NCI-H2081 (cell line): Measurements from ENCODE around the gene TRMT61B.
A peak's percentile ranks its signal among the peaks of the same experiment; 100 is the strongest.

ENCODE experiments used
- DNase-seq, 2 experiments: peaks; one replicate each; lab custom pipeline; 2025; lab: John Stamatoyannopoulos, UW

Gene TRMT61B

DNA sequence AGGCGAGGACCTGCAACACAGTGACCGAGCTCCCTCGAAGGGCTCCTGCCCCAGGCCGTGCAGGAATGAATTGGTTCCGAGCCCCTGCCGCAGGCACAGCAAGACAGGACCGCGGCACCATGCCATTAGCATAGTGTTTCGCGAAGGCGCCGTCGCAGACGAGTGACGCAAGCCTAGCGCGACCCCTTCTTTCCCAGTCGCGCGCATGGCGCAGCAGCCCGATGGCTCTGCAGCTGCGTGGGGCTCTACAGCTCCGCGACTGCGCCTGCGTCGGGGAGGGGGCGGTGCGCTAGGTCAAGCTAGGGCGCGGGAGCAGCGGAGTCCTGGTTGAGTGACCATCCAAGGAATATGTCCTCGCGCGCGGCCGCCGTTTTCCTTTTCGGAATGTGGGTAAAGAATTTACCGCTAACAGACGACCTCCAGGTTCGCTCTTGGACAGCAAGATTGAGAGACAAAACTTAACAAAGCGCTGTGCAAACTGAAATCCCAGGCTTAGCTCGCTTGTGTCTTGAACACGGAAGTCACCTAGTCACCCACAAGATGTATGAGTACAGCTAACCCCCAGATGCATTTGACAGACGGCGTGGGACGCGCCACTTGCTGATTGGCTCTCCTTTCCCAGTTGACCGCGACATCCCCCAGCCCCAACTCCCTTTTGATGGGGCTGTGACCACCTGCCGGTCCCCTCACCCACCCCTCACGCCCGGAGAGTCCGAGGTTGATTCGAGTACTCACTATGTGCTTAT is at the start of gene TRMT61B:
TRMT61B (minus strand) TSS at position 164 of the 746 bp plus-strand sequence; CDS start at position 132, 32 bp downstream.
- peak; percentile 94 to 97 for DNase-seq

DNA sequence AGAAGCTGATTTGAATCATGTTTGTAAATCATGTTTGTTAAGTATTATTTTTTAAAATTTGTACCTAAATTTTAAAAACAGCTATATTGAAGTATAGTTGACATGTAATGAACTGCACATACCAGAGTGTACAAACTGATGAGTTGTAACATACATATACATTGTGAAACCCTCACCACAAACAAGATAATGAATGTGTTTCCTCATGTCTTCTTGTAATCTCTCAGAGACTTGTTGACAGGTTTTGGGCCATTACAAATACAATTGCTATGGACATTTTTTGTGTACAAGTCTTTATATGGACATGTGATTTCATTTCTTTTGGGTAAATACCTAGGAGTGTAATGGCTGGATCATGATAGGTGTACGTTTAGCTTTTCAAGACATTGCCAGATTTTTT is 45.8 kb upstream of the TRMT61B start:
- DNase-seq: no peak

DNA sequence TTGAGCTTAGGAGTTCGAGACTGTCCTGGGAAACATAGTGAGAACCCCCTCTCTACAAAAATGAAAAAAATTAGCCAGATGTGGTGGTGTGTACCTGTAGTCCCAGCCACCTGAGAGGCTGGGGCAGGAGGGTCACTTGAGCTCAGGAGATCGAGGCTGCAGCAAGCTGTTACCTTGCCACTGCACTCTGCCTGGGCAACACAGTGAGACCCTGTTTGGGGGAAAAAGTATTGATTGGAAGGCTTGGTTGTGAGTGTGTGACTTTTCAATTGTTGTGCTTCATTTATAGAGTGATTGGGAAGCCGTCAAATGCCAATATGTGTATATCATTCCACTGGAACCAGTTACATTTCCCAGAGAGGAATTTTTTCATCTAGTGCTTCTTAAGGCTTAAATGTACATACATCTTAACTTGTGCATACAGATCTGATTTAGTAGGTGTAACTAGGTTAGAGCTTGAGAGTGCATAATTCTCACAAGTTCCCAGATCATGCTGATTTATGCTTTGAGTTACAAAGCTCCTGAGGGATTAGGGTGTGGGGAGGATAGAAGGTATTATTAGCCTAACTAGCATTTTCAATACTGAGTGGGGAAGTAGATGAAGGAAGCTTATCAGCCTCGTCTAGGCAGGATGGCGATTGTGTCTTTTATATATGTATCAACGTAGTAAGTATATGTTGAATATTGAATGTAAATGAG is 39.7 kb upstream of the TRMT61B start:
- no peak for DNase-seq

DNA sequence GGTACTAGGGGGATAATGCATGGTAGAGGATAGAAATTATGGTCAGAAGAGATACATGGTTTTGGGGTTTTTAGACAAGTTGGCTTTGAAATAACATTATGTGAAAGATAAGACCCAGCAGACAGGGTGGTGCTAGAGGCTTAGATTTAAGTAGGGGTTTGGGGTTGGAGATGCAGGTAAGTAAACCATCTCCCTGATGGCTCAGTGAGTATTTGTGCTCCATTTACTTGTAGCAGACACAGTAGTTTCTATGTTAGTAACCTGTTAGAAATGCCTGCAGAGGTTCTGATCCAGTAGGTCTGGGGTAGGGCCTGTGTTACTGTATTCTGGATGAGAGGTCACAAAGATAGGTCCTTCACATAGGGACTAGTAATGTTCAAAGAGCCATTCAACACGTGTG is 38.1 kb upstream of the TRMT61B start:
- no peak for DNase-seq

DNA sequence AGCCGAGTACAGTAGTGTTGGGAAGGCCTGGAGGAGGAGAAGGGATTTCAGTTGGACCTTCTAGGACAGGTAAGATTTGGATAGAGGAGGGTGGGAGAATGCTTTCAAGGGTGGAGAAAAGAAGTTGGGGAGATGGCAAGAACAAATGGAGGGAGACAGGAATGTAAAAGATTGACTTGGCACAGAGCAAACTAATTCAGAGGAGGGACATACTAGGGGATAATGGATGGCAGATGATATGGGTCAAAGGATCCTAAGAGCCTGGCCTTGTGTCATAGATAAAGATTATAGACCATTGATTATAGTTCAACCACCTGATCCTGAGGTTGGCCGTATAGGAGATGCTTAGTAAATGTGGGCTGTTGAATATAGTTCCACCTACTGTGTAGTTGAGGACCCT is 36.7 kb upstream of the TRMT61B start:
- no peak for DNase-seq

DNA sequence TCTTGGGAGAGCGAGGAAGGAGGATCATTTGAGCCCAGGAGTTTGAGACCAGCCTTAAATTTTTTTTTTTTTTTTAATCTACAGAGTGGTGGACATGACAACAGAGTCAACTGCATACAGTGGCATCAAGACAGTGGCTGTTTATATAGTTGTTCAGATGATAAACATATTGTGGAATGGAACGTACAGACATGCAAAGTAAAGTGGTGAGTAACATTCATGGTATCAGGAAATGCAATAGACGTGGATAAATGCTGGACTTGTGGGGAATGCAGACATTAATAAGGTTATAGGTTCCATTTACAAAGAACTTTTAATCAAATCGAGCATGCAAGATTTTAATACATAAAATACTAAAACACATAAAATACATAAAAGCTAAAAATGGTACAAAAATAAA is 36.3 kb upstream of the TRMT61B start:
- no peak for DNase-seq

DNA sequence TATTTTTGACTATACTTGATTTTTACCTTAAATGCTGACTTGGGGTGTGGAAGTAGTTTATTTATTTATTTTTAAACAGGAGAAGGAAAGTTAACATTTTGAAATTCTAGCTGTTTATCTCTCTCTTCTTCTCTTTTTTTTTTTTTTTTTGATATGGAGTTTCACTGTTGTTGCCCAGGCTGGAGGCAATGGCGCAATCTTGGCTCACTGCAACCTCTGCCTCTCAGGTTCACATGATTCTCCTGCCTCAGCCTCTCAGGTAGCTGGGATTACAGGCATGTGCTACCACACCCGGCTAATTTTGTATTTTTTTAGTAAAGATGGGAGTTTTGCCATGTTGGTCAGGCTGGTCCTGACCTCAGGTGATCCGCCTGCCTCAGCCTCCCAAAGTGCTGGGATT is 35.4 kb upstream of the TRMT61B start:
- DNase-seq: no peak

DNA sequence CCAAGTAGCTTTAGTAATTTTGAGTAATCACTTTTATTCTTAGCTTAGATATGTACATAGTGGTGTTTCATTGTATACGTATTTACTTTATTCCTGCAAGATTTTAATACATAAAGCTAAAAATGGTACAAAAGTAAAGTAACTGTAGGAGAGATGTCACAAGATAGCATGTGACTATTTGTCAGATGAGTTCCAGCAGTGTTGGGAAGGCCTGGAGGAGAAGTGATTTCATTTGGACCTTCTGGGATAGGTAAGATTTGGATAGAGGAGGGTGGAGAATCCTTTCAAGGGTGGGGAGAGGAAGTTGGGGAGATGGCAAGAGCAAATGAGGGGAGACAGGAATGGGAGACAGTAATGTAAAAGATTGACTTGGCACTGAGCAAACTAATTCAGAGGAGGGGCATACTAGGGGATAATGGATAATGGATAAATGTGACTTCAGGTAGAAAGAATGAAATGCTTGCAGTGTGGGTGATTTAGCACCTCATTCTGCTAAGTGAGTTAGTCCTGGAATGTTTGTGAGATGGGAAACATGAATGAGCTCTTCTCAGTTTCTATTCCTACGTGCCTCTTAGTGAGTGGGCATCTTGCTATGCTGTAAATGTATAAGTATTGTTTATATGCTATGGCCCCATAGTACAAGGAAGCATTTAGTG is 34.8 kb upstream of the TRMT61B start:
- no peak for DNase-seq

DNA sequence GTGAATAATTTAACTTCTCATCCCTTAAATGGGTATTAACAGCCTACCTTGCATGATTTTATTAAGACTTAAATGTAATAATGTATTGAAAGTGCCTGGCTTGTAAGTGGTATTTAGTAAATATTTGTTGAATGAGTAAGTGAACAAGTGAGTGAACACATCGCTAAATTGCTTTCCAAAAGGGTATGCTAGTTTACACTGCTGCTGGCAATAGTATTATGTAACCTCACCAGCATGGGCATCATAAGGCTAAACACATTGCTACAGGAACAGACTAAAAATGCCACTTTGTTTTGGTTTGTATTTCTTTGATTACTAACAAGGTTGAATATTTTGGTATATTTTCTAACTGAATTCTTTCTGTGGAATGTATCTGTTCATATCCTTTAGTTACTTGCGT is 34.2 kb upstream of the TRMT61B start:
- no peak for DNase-seq

DNA sequence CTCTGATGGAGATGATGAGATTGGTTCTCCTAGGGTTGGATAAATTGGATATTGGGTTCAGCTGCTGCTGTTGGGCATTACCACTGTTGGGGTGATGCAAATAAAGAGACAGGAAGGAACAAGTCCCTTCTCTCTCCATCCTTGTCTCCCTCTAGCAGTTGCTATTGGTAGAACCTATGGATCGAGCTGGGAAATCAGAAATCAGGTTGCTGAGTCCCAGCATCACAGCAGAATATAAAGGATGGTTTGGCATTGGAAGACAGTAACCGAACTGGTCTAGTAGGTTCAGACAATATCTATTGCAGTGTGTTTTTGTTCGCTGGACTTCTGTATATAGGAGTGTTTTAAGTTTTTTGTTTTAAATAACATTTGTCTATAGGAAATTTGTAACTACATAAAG is 32.5 kb upstream of the TRMT61B start:
- DNase-seq: no peak

DNA sequence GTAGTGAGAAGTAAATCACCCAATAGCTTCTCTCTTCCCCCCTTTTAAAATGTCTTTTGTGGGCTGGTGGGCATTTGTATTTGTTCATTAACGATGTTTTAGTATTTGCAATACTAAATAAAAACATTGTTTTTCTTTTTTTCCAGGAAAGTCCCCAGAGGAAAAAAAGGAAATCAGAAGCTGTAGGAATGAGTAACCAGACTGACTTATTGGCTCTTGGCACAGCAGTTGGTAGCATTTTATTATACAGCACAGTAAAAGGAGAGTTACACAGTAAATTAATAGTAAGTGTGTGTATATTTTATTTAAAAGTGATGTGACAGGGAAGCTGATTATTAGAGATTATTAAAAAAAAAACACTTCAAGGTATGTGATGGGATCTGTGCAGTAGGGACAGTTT is 31.7 kb upstream of the TRMT61B start:
- DNase-seq: no peak

DNA sequence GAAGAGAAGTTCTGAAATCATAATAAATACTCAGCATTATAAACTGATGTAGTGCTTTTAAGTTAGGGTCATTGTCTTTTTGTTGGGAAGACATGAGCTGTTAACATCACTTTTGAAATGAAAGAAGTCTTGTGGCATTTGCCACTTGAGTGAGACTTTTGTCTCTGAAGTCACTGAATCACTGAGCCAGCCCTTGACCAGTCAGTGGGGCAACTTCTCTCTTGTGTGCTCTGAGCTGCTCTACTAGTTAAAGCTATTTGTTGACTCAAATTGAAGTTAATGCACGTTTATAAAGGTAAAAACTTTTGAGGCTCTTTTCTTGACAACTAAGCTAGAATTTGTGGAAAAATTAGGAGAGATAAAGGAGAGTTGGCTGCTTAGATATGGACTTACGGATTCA is 31.1 kb upstream of the TRMT61B start:
- DNase-seq: no peak

DNA sequence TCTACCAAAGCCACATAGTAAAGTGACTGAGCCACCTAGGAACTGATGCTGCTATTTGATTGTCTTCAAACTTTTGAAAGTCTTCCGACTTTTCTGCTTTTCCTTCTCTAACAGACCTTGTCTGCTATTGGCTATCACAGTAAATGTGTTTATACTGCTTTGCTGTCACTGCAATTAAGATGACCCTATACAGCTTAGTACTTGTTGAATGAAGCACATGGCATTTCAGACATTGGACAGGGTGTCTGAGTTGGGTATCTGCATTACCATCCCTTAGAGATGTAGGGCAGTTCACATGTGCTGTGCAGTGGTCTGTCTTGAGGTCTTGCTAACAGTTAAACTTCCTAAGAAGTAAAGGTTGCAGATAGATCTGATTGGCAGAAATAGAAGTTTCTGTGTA is 27.9 kb upstream of the TRMT61B start:
- no peak for DNase-seq

DNA sequence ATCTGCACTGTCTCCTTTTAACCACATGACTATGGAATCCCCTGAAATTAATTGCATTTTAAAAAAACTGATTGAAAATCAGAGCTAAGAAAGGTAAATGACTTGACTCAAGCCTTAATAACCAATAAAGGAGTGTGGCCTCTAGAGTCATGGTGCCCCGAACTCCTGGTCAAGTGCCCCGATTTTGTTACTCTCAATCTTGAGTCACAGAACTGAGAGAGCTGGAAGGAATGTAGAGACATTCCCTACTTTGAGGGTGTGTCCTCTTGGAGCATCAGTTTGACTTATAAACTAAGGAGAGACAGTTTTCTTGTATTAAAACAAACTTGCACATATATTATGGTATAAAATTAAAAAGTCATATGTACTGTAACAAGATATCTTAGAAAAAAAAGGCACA is 26.8 kb upstream of the TRMT61B start:
- no peak for DNase-seq

DNA sequence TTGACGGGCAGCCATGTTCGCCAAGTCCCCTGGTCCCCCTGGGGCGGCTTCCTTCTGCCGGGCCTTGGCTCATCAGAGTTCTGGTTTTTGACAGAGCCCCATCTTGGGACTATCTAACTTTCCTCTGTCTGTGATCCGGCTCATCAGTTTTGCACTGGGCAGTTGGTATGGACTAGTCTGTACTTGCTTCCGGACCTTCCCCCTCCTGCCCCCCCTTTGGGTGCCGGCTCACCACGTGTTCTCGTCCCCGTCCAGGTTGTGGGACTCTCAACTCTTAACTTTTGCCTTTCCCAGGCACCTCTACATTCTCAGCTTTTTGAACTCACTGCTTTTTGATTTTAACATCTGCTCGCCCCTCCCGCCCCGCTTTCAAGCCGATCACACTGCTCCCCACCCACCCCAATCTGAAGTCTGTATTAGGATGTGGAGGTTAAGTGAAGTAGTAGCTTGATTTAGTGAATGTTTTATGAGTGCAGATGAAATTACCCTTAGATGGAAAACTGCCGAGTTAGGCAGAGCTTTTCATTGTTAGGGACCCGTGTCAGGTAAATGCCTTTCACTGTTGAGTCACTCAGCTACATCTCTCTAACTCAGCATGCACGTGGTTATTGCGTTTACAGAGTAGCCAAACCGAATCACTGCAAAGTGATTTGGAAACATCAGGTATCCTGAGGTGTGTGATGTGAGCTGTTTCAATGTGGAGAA is 25.2 kb upstream of the TRMT61B start:
- DNase-seq: peak in 1 of 2 experiments; percentile 26

DNA sequence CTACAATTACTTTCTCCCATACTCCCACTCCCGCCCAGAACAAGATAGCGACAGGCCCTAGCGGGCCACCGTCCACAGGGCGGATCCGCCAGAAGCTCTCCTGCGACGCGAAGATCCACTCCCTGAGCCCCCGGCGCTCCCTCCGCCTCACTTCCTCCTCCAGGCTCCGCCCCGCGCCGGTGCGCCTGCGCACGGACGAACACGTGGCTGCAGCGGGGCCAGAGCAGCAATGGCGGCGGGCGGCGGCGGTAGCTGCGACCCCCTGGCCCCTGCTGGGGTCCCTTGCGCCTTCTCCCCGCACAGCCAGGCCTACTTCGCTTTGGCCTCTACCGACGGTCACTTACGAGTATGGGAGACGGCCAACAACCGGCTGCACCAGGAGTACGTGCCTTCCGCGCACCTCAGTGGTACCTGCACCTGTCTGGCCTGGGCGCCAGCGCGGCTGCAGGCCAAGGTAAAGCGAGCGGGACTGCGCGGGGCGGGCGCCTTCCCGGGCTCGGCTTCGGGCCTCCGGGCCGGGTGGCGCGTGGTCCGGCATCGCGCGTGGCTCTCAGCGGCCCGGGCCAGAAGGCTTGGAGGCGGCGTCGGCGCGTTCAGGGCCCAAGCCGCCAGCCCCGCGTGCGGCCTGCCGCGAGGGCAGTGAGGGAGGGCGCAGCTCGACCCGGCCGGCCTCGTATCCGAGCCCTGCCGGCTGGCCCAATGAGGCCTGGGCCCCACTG is 24.5 kb upstream of the TRMT61B start, which contains the start of gene WDR43:
WDR43 (plus strand) TSS at position 198 of the 719 bp plus-strand sequence; CDS start at position 230, 32 bp downstream.
- peak; percentile 98 to 99 for DNase-seq

DNA sequence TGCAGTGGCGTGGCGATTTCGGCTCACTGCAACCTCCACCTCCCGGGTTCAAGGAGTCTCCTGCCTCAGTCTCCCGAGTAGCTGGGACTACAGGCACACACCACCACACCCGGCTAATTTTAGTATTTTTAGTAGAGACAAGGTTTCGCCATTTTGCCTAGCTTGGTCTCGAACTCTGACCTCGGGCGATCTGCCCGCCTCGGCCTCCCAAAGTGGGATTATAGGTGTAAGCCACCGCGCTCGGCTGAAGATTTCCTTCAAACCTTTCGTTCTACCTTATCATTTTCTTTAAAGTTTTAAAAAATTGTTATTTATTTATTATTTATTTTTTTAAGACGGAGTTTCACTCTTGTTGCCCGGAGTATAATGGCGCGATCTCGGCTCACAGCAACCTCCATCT is 23.4 kb upstream of the TRMT61B start:
- DNase-seq: no peak

DNA sequence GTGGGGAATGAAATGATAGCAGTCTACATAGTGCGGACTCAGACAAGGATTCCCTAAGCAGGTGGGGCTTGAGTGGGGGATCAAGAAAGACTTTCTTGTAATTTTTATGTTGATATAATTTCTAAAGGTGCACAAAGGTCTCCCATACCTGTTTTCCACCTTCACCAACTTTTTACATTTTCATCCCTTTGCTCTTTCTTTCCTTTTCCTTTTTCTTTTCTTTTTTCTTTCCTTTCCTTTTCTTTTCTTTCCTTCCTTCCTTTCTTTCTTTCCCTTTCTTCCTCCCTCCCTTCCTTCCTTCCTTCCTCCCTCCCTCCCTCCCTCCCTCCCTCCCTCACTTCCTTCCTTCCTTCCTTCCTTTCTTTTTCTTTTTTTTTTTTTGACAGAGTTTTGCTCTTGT is 10.1 kb upstream of the TRMT61B start:
- DNase-seq: no peak

DNA sequence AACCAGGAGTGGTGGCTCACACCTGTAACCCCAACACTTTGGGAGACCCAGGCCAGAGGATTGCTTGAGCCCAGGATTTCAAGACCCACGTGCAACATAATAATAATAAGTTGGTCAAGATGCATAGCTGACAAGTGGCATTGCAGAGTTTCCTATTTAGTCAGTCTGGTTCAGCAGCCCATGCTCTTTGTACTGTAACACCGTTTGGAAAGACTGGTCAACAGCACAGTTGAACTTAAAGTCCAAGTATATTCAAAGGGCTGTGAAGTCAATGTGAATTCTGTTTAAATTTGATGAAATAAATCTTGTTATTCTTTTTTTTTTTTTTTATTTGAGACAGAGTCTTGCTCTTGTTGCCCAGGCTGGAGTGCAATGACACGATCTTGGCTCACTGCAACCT is 1.5 kb upstream of the TRMT61B start:
- DNase-seq: no peak

DNA sequence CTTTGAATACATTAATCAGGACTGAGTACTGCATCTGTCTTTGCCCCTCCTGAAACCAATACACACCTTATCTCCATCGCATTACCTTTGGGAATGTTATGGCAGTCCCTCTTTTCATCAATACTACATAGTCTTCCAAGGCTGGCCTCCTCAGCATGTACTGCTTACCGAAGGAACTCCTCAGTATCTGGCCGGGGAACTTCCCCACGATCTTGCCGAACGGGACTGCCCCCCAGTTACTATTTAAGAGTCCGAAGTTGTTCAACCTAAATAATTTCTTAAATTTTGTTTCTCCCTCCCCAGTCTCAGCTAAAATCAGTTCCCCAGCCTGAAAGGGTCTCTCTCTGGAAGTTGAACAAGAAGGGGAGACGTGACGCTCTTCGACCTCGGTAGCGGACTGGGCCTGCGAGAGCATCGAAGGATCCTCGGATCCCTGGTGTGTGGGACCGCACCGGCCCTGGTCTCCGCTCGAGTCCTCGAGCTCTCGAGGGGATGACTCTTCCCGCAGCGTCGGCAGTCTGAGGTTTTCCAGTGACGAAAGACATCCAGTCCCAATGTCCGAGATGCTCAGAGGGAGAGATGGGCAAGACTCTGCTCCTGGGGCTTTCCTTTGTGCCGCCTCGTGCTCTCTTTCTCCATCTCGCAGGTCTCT is 489 bp downstream of the TRMT61B start:
- no peak for DNase-seq

DNA sequence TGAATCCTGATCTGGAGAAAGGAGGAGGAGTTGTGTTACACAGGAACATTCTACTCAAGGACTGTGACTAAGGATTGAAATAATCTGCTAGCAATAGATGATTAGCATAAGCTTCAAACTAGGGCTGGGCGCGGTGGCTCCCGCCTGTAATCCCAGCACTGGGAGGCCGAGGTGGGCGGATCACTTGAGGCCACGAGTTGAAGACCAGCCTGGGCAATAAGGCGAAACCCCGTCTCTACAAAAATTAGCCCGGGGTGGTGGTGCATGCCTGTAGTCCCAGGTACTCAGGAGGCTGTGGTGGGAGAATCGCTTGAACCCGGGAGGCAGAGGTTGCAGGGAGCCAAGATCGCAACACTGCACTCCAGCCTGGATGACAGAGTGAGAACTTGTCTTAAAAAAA is 1.5 kb downstream of the TRMT61B start:
- DNase-seq: no peak
